Activated B cell treated with CpG ODN at 0.5 μM for 24 hours (primary cell): Measurements from ENCODE around the gene SH3D19. TPM values are rescaled to one million over a fixed set of nuclear protein-coding genes. Genes with fewer than 3 reads are reported as not detected.

Experiments
- ATAC-seq: fragments of 200-7000 bp; cut with Tn5 transposase; one replicate; pipeline ENCODE4 v1.10.0; 2021; ENCODE audit warnings: low read depth, mild to moderate bottlenecking, moderate library complexity
- CTCF ChIA-PET: fragments of 350-600 bp; sonication (Branson Sonifier 250); formaldehyde crosslinking; loops from one replicate; lab custom pipeline; 2021; ENCODE audit warnings: antibody characterized with exemption; lab: Charles Lee
- POLR2A ChIA-PET: fragments of 350-600 bp; sonication (Branson Sonifier 250); formaldehyde crosslinking; loops from one replicate; lab custom pipeline; 2021; ENCODE audit warnings: antibody characterized with exemption; lab: Charles Lee
- DNase-seq: peaks from one replicate; pipeline ENCODE4 v3.0.0; 2022
- H3K27ac Mint-ChIP-seq: one replicate; pipeline ENCODE4 v1.8.0; 2020; ENCODE audit warnings: mixed read lengths
- H3K27me3 Mint-ChIP-seq: one replicate; pipeline ENCODE4 v1.8.0; 2021; ENCODE audit warnings: mixed read lengths
- H3K36me3 Mint-ChIP-seq: one replicate; pipeline ENCODE4 v1.8.0; 2021; ENCODE audit warnings: low read depth, mixed read lengths
- H3K4me1 Mint-ChIP-seq: one replicate; pipeline ENCODE4 v1.8.0; 2021; ENCODE audit warnings: mixed read lengths
- H3K4me3 Mint-ChIP-seq: one replicate; pipeline ENCODE4 v1.8.0; 2020; ENCODE audit warnings: mild to moderate bottlenecking, mixed read lengths
- H3K9me3 Mint-ChIP-seq: one replicate; pipeline ENCODE4 v1.8.0; 2020; ENCODE audit warnings: mixed read lengths
- CTCF ChIP-seq: fragments of 200-600 bp; IDR thresholded peaks from one replicate; pipeline ENCODE4 v1.8.0; 2022; ENCODE audit warnings: antibody characterized with exemption, mild to moderate bottlenecking
- intact Hi-C: fragments of 100-400 bp; cut with micrococcal nuclease; formaldehyde crosslinking; loops from one replicate; pipeline ENCODE4 v1.15.1; 2024
- total RNA-seq: library from RNA; stranded (reverse); gene quantifications from 2 replicates; pipeline ENCODE4 v1.2.3, GENCODE V29; 2022

Gene SH3D19
- total RNA-seq, 1 donor from 2014 or later = not detected

GRCh38 chr4:151250706-151251105 is 74.7 kb downstream of the SH3D19 start:
- H3K4me3 Mint-ChIP-seq = no peak overlapping the region
- no peaks in the 10 kb centered on the region for H3K36me3 Mint-ChIP-seq
- ChIA-PET POLR2A (no interaction called here), CTCF (no interaction called here)
- TF ChIP-seq CTCF = no peak
- intact Hi-C loops = no loop called here
- H3K9me3 Mint-ChIP-seq = no peaks in the 10 kb centered on the region
- no peaks in the 10 kb centered on the region for H3K27me3 Mint-ChIP-seq
- H3K27ac Mint-ChIP-seq = no peak overlapping the region
- DNase-seq (no peak), ATAC-seq (no peak)
- H3K4me1 Mint-ChIP-seq = no peaks in the 10 kb centered on the region

DNA sequence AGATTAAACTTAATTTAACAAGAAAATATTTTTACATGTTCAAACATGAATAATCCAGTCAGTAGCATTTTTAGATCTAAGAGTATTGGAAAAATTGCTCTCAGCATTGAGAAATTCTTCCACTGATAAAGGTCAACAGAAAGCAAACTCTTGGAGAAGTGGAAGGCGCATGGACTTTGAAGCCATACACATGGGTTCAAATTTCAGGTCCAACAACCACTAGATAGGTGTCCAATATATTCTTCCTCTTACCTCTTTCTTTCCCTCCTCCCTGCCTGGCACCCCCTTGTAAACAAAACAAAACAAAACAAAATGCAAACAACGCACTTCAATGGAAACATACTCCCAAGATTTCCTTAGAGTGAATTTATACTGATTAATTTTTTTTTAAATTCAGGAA is 76.9 kb downstream of the SH3D19 start:
- no peaks in the 10 kb centered on the region for H3K36me3 Mint-ChIP-seq
- intact Hi-C loops = no loop called here
- CTCF ChIA-PET = no interaction called here
- POLR2A ChIA-PET = no interaction called here
- DNase-seq (no peak), ATAC-seq (no peak)
- H3K9me3 Mint-ChIP-seq = no peaks in the 10 kb centered on the region
- H3K27ac Mint-ChIP-seq = no peak overlapping the region
- H3K27me3 Mint-ChIP-seq = no peaks in the 10 kb centered on the region
- H3K4me3 Mint-ChIP-seq = no peak overlapping the region
- TF ChIP-seq CTCF = no peak
- H3K4me1 Mint-ChIP-seq = no peaks in the 10 kb centered on the region

DNA sequence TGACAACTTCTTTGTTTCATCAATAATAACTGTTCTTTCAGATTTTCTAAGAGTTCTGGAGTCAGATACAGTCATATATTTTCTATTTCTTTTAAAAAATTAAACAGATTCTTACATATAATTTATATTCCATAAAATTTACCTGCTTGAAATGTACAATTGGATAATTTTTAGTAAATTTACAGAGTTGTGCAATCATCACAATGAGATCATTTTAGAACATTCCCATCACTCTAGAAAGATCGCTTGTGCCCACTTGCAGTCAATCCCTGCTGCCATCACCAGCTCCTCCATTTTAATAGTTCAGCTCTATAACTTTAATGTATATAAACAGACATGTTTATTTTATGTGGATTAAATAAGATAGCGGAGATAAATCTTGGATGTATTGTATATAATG is 78.0 kb downstream of the SH3D19 start:
- Mint-ChIP-seq H3K4me3 (no peak overlapping the region), H3K27me3 (no peaks in the 10 kb centered on the region), H3K27ac (no peak overlapping the region), H3K36me3 (no peaks in the 10 kb centered on the region), H3K9me3 (no peaks in the 10 kb centered on the region), H3K4me1 (no peaks in the 10 kb centered on the region)
- ATAC-seq (no peak), DNase-seq (no peak)
- no peak for TF ChIP-seq CTCF
- ChIA-PET CTCF (no interaction called here), POLR2A (no interaction called here)
- intact Hi-C loops = no loop called here

DNA sequence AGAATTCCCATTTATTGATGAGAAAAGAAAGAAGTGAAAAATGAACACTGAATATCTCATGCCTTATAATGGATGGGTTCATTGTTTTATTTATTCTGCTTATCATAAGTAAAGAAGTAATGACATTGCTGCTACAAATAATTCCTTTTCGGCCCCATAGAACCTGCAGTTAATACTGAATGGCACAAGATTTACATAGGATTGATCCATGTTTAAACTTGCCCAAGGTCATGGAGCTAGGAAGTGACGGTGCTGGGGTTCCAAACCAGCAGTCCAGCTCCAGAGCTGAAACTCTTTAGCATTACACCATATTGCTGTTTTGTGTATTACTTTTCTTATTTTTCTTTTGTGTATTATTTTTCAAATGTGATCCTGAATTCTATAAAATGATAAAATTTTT is 78.7 kb downstream of the SH3D19 start:
- Mint-ChIP-seq H3K27ac (no peak overlapping the region), H3K9me3 (no peaks in the 10 kb centered on the region), H3K4me3 (no peak overlapping the region), H3K27me3 (no peaks in the 10 kb centered on the region), H3K36me3 (no peaks in the 10 kb centered on the region), H3K4me1 (no peaks in the 10 kb centered on the region)
- ATAC-seq = no peak
- TF ChIP-seq CTCF = no peak
- POLR2A ChIA-PET = no interaction called here
- CTCF ChIA-PET = no interaction called here
- no peak for DNase-seq
- intact Hi-C loops = no loop called here

DNA sequence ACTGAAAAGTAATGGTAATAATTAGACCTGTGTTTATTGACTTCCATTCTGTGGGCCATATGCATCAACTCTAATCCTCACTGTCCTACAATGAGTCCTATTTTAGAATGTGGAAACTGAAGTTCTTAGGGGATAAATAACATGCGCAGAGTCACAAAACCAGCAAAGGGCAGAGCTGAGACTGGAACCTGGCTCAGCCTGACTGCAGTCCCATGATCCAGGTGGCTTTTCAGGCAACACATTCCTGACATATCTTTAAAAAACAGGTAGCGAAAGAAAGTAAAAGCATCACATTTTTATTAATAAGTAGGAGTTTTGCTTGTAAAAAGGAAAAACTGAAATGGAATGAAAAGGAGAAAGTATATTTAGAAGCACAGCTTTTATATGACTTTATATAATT is 83.1 kb downstream of the SH3D19 start:
- Mint-ChIP-seq H3K9me3 (no peaks in the 10 kb centered on the region), H3K27ac (no peak overlapping the region), H3K36me3 (no peaks in the 10 kb centered on the region), H3K4me1 (no peaks in the 10 kb centered on the region), H3K4me3 (no peak overlapping the region), H3K27me3 (peaks cover 12% of the 10 kb centered on the region)
- ChIA-PET CTCF (no interaction called here), POLR2A (no interaction called here)
- intact Hi-C loops = no loop called here
- no peak for TF ChIP-seq CTCF
- DNase-seq (no peak), ATAC-seq (no peak)
